HL-60 (cell line): ENCODE measurements around the gene FOXJ3.

Experiments
- CTCF ChIP-seq: IDR thresholded peaks from one replicate; pipeline ENCODE4 v1.5.1; 2011; ENCODE audit warnings: low read length, control low read depth, inconsistent platforms; ENCODE audit not compliant: insufficient read depth
- POLR2AphosphoS5 ChIP-seq: IDR thresholded peaks from 2 replicates; pipeline ENCODE4 v1.6.1; 2012; ENCODE audit warnings: low read depth
- SPI1 ChIP-seq: IDR thresholded peaks from 2 replicates; pipeline ENCODE4 v1.6.1; 2012; ENCODE audit warnings: low read depth, mild to moderate bottlenecking, borderline replicate concordance

- TF ChIP-seq POLR2AphosphoS5 (no peak), CTCF (no peak), SPI1 (no peak)
Measured at GRCh38 chr1:42209526-42210251, 125.3 kb downstream of the FOXJ3 start.
